IPS-15b (cell line): ENCODE results near the gene UBE2L5.
"Not testable (repeated sequence)": the region's sequence is repeated elsewhere in the genome, so short reads cannot be mapped to it uniquely, and the experiment has no call there.

ENCODE experiments used
- H3K27me3 ChIP-seq: one replicate; pipeline ENCODE4 v1.6.1; 2013; ENCODE audit warnings: low read length; ENCODE audit not compliant: control insufficient read depth, insufficient read depth
- H3K36me3 ChIP-seq: one replicate; pipeline ENCODE4 v1.6.1; 2013; ENCODE audit warnings: low read length; ENCODE audit not compliant: control insufficient read depth, insufficient read depth
- H3K4me1 ChIP-seq: one replicate; pipeline ENCODE4 v1.6.1; 2013; ENCODE audit warnings: mild to moderate bottlenecking, low read length; ENCODE audit not compliant: control insufficient read depth, insufficient read depth
- H3K4me3 ChIP-seq: one replicate; pipeline ENCODE4 v1.5.1; 2013; ENCODE audit warnings: low read depth, low read length
- H3K9ac ChIP-seq: one replicate; pipeline ENCODE4 v1.6.1; 2013; ENCODE audit warnings: low read depth, mild to moderate bottlenecking, low read length
- H3K9me3 ChIP-seq: one replicate; pipeline ENCODE4 v1.6.1; 2013; ENCODE audit warnings: mild to moderate bottlenecking, low read length; ENCODE audit not compliant: control insufficient read depth, insufficient read depth

UBE2L5 gene

GRCh38 chr13:30429721-30430694, 7.7 kb downstream of the UBE2L5 start:
- no peaks in the 10 kb centered on the region for H3K27me3 ChIP-seq
- H3K4me3 ChIP-seq: no peak overlapping the region
- no peak overlapping the region for H3K9ac ChIP-seq
- H3K4me1 ChIP-seq: peaks cover 3% of the 10 kb centered on the region
- H3K36me3 ChIP-seq: no peaks in the 10 kb centered on the region
- no peaks in the 10 kb centered on the region for H3K9me3 ChIP-seq

DNA sequence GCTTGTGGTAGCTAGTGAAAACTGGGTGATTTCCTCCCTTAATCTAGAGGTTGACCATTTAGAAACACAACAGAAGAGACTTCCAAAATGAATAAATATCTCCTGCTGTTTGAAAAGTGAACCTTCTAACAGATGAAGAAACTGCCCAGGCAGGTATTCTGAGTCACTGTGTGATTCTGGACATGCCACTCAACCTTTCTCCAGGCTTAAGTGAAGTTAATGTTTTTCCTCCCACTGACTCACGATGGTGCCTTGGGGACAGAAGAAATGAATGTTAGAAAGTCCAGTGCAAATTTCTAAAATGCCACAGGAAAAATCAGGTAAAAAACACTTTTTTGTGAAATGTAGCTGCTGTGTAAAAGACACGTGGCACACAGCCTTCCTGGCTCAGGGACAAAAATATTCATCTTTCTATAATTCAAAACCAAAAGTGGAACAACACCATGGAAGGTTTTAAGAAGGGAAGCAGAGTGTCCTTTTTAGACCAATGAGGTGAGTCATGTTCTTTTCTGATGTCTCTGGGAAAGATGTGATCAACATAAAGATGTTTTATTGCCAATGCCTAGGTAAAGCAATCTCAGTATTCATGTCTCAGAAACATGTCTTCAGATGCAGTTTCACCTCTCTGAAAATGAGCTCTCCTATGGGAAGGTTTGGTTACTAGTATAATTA, 9.1 kb downstream of the UBE2L5 start:
- no peaks in the 10 kb centered on the region for H3K36me3 ChIP-seq
- no peak overlapping the region for H3K9ac ChIP-seq
- peaks cover 3% of the 10 kb centered on the region for H3K4me1 ChIP-seq
- H3K27me3 ChIP-seq: no peaks in the 10 kb centered on the region
- H3K4me3 ChIP-seq: no peak overlapping the region
- H3K9me3 ChIP-seq: no peaks in the 10 kb centered on the region

DNA sequence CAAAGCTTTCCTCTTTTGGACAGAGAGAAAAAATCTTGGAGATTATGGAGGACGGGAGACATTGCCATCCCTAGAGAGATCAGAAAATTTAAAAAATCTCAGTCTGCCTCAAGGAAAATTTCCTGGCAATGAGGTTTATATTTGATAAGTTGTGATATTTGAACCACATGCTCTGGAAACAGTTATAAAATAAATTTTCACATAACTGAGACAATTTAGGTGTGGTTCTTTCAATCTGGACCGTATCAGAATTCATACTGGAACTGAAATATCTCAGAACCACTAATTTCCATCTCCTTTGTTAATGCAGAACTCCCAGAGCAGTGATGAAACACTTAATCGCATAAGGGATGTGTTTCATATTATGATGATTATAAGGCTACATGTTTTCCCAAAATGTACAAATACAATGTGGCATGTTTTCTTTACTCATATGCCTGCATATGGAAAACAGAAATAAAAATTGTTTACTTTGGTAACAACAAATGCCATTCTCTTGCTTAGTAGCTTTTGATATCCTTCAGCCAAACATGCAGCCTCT, 13.7 kb downstream of the UBE2L5 start:
- H3K36me3 ChIP-seq: no peaks in the 10 kb centered on the region
- no peak overlapping the region for H3K4me3 ChIP-seq
- no peak overlapping the region for H3K9ac ChIP-seq
- no peaks in the 10 kb centered on the region for H3K4me1 ChIP-seq
- no peaks in the 10 kb centered on the region for H3K9me3 ChIP-seq
- no peaks in the 10 kb centered on the region for H3K27me3 ChIP-seq

GRCh38 chr13:30437177-30437576, 14.9 kb downstream of the UBE2L5 start:
- Histone ChIP-seq H3K4me3 (no peak overlapping the region), H3K9ac (no peak overlapping the region), H3K36me3 (no peaks in the 10 kb centered on the region), H3K27me3 (no peaks in the 10 kb centered on the region), H3K4me1 (no peaks in the 10 kb centered on the region), H3K9me3 (no peaks in the 10 kb centered on the region)

- H3K4me3 ChIP-seq: no peak overlapping the region
- no peak overlapping the region for H3K9ac ChIP-seq
- no peaks in the 10 kb centered on the region for H3K36me3 ChIP-seq
- no peaks in the 10 kb centered on the region for H3K4me1 ChIP-seq
- no peaks in the 10 kb centered on the region for H3K9me3 ChIP-seq
- no peaks in the 10 kb centered on the region for H3K27me3 ChIP-seq
These were observed 16.0 kb downstream of the UBE2L5 start for GRCh38 chr13:30438286-30438685.

DNA sequence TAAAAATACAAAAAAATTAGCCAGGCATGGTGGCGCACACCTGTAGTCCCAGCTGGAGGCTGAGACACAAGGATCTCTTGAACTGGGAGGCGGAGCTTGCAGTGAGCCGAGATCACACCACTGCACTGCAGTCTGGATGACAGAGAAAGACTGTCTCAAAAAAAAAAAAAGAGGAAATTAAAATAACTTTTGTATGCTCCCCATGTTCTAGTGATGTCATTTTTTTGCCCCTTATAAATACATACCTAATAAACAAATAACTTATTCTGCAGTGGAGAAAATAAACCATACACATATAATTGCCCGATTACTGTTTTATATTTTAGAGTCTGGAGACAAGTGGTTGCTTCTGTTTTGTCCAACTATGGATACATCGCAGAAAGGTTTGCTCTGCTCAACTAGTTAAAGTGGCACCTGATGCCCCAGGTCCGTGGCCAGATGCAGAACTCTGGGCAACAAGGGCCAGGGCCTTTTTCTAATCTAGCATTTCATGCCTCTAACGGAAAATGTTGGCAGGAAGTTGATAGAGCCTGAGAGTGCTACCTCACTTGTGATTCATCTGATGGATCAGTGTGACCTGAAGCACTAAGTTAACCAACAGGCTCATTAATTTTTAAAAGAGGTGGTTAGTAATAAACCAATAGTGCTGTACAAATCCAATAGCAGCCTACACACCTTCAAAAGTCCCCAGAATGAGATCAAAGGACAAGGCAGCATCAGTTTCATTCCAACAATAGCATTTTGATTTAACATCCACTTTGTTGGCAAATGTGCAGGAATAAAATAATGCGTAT, 18.8 kb downstream of the UBE2L5 start:
- Histone ChIP-seq H3K9me3 (no peaks in the 10 kb centered on the region), H3K27me3 (no peaks in the 10 kb centered on the region), H3K9ac (no peak overlapping the region), H3K36me3 (no peaks in the 10 kb centered on the region), H3K4me1 (no peaks in the 10 kb centered on the region), H3K4me3 (no peak overlapping the region)

DNA sequence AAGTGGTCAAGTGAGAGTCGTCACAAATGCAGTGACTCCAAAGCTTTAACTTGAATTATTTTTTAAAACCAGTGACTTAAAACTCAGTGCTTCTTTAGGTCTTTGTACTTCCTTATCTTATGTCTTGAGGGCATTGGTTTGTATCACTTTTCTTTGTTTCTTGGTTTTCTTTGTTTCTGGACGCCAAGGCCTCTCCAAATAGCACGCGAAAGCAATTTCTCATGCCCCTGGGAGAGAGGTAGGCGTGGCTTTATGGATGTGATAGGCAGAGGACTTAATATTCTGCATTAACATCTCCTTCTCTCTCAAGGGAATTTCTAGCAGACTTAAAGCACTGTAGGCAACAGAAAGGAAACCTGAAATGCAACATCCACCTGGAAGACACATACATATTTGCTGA, 20.6 kb downstream of the UBE2L5 start:
- H3K4me3 ChIP-seq: no peak overlapping the region
- no peaks in the 10 kb centered on the region for H3K4me1 ChIP-seq
- H3K9me3 ChIP-seq: no peaks in the 10 kb centered on the region
- no peaks in the 10 kb centered on the region for H3K36me3 ChIP-seq
- no peak overlapping the region for H3K9ac ChIP-seq
- no peaks in the 10 kb centered on the region for H3K27me3 ChIP-seq

GRCh38 chr13:30443491-30443890, 21.2 kb downstream of the UBE2L5 start:
- not testable (repeated sequence) for H3K27me3 ChIP-seq, H3K9ac ChIP-seq, H3K36me3 ChIP-seq, H3K4me1 ChIP-seq, H3K9me3 ChIP-seq, H3K4me3 ChIP-seq

- Histone ChIP-seq H3K9me3 (no peaks in the 10 kb centered on the region), H3K4me3 (no peak overlapping the region), H3K27me3 (no peaks in the 10 kb centered on the region), H3K9ac (no peak overlapping the region), H3K4me1 (no peaks in the 10 kb centered on the region), H3K36me3 (no peaks in the 10 kb centered on the region)
These were observed 21.7 kb downstream of the UBE2L5 start for GRCh38 chr13:30443957-30444404.

DNA sequence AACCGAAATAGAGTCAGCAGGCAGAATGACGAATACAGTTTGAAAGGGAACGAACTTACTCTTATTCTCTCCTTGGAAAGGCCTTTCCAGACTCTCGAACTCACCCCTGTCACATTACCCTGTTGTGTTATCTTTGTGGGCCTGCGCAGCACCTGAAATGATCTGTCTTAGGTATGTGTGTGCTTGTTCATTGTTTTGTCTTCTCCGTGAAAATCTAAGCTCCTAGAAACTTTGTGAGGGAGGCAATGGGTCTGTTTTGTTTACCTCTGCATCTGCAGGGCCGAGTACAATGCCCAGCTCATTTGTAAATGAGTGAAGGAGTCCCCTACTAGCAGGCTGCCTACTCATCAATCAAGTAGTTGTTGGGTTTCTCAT, 23.8 kb downstream of the UBE2L5 start:
- Histone ChIP-seq H3K9me3 (no peaks in the 10 kb centered on the region), H3K4me3 (peak overlapping the region; percentile 47), H3K4me1 (no peaks in the 10 kb centered on the region), H3K9ac (peak overlapping the region; percentile 62), H3K27me3 (no peaks in the 10 kb centered on the region), H3K36me3 (no peaks in the 10 kb centered on the region)

- Histone ChIP-seq H3K4me3 (no peak overlapping the region), H3K9me3 (no peaks in the 10 kb centered on the region), H3K9ac (no peak overlapping the region), H3K27me3 (no peaks in the 10 kb centered on the region), H3K4me1 (no peaks in the 10 kb centered on the region), H3K36me3 (no peaks in the 10 kb centered on the region)
These were observed 26.1 kb downstream of the UBE2L5 start for GRCh38 chr13:30448441-30448840.
